HCT116 (cell line): ENCODE results near the gene ARMC12. TPM values are rescaled to one million over a fixed set of nuclear protein-coding genes. Genes with fewer than 3 reads are reported as not detected.

Source experiments
- ATAC-seq: fragments of 200-7000 bp; cut with Tn5 transposase; 2 replicates; pipeline ENCODE4 v1.9.1; 2020; ENCODE audit warnings: mild to moderate bottlenecking, moderate library complexity
- BruUV-seq: library from RNA; stranded (reverse); fragments of 400-500 nt; replicated peaks from 2 replicates; lab custom pipeline; 2021; lab: Mats Ljungman, UMichigan
- CTCF ChIA-PET: fragments of 300-600 bp; sonication (Branson Sonifier 250); formaldehyde crosslinking; loops from one replicate; lab custom pipeline; 2021; ENCODE audit warnings: antibody characterized with exemption; lab: Charles Lee
- POLR2A ChIA-PET: fragments of 300-600, 350-600 bp; sonication (Branson Sonifier 250); formaldehyde crosslinking; loops from one replicate; lab custom pipeline; 2021; ENCODE audit warnings: antibody characterized with exemption; lab: Charles Lee
- RAD21 ChIA-PET, 2 experiments: fragments of 300-600 bp; sonication (Branson Sonifier 250); formaldehyde crosslinking; loops; one replicate each; lab custom pipeline; 2023; ENCODE audit warnings: low total read pairs in 2 of 2; ENCODE audit not compliant: uncharacterized antibody in 2 of 2, unreplicated experiment in 2 of 2, low non-redundant PET in 1 of 2; lab: Charles Lee
- DNase-seq: peaks from one replicate; pipeline ENCODE4 v3.0.0-alpha.2; 2010; ENCODE audit warnings: low read depth, low spot score
- H2AFZ ChIP-seq: fragments of 200-600 bp; shearing (Covaris generic), sonication (generic); 2 replicates; pipeline ENCODE4 v1.6.1; 2017; ENCODE audit warnings: low read depth, mixed run types, mixed read lengths, antibody characterized with exemption, low read length; ENCODE audit not compliant: poor library complexity, severe bottlenecking
- H3K27ac ChIP-seq: 2 replicates; pipeline ENCODE4 v1.5.1; 2012; ENCODE audit warnings: low read depth, low read length
- H3K27me3 ChIP-seq: fragments of 200-600 bp; sonication (generic); 2 replicates; pipeline ENCODE4 v1.6.1; 2016; ENCODE audit warnings: mixed run types, low read length, mixed read lengths; ENCODE audit not compliant: insufficient read depth
- H3K36me3 ChIP-seq, 2 experiments: fragments of 200-500 bp in 1 of 2; fragments of 200-600 bp in 1 of 2; sonication (Bioruptor generic) in 1 of 2; sonication (generic) in 1 of 2; 2 replicates each; pipeline versions ENCODE4 v1.5.1 to v1.6.1; 2014 to 2016; ENCODE audit warnings: low read length in 2 of 2, inconsistent platforms in 1 of 2, mixed read lengths in 1 of 2, mixed run types in 1 of 2; ENCODE audit not compliant: insufficient read depth in 2 of 2, control insufficient read depth in 1 of 2
- H3K4me1 ChIP-seq, 2 experiments: fragments of 200-600 bp in 1 of 2; sonication (generic) in 1 of 2; 2 replicates each; pipeline versions ENCODE4 v1.5.1 to v1.6.1; 2012 to 2017; ENCODE audit warnings: low read length in 2 of 2, inconsistent platforms in 1 of 2, mild to moderate bottlenecking in 1 of 2, mixed read lengths in 1 of 2, mixed run types in 1 of 2, moderate library complexity in 1 of 2; ENCODE audit not compliant: insufficient read depth in 2 of 2, control insufficient read depth in 1 of 2
- H3K4me2 ChIP-seq: fragments of 200-600 bp; sonication (generic); 2 replicates; pipeline ENCODE4 v1.6.1; 2017; ENCODE audit warnings: mixed run types, low read length, mixed read lengths
- H3K4me3 ChIP-seq, 2 experiments: fragments of 200-600 bp in 1 of 2; sonication (generic) in 1 of 2; replicated peaks in 1 of 2; 2 replicates each; pipeline ENCODE4 v1.5.1; 2011 to 2016; ENCODE audit warnings: low read length in 2 of 2, control low read depth in 1 of 2, low read depth in 1 of 2, mild to moderate bottlenecking in 1 of 2, mixed read lengths in 1 of 2, mixed run types in 1 of 2
- H3K79me2 ChIP-seq: fragments of 200-600 bp; sonication (generic); 2 replicates; pipeline ENCODE4 v1.6.1; 2017; ENCODE audit warnings: mild to moderate bottlenecking, mixed run types, low read length, moderate library complexity, mixed read lengths; ENCODE audit not compliant: insufficient read depth
- H3K9ac ChIP-seq: fragments of 200-600 bp; sonication (generic); 2 replicates; pipeline ENCODE4 v1.6.1; 2016; ENCODE audit warnings: low read length, mixed read lengths
- H3K9me2 ChIP-seq: fragments of 200-600 bp; sonication (generic), shearing (Covaris generic); 2 replicates; pipeline ENCODE4 v1.6.1; 2017; ENCODE audit warnings: mixed run types, mild to moderate bottlenecking, moderate library complexity; ENCODE audit not compliant: insufficient read depth
- H3K9me3 ChIP-seq, 2 experiments: fragments of 200-500 bp in 1 of 2; fragments of 200-600 bp in 1 of 2; sonication (Bioruptor generic) in 1 of 2; sonication (generic) in 1 of 2; 2 replicates each; pipeline ENCODE4 v1.6.1; 2014 to 2017; ENCODE audit warnings: low read length in 2 of 2, mixed read lengths in 2 of 2, inconsistent platforms in 1 of 2, low read depth in 1 of 2, mild to moderate bottlenecking in 1 of 2, mixed run types in 1 of 2, moderate library complexity in 1 of 2; ENCODE audit not compliant: control insufficient read depth in 1 of 2, insufficient read depth in 1 of 2
- H4K20me1 ChIP-seq: fragments of 200-600 bp; sonication (generic), shearing (Covaris generic); 2 replicates; pipeline ENCODE4 v1.6.1; 2017; ENCODE audit warnings: mixed run types, mild to moderate bottlenecking, moderate library complexity; ENCODE audit not compliant: insufficient read depth
- CTCF ChIP-seq, 3 experiments: fragments of 200-600 bp in 1 of 3; sonication (generic) in 1 of 3; IDR thresholded peaks in 2 of 3; conservative IDR thresholded peaks in 1 of 3; 2 replicates each; pipeline ENCODE4 v1.5.1; 2012 to 2017; ENCODE audit warnings: low read depth in 2 of 3, low read length in 2 of 3, antibody characterized with exemption in 1 of 3, borderline replicate concordance in 1 of 3, control low read depth in 1 of 3, mild to moderate bottlenecking in 1 of 3, mixed read lengths in 1 of 3, mixed run types in 1 of 3, moderate library complexity in 1 of 3; ENCODE audit not compliant: insufficient read depth in 1 of 3
- YY1 ChIP-seq: IDR thresholded peaks from 2 replicates; pipeline ENCODE4 v1.6.1; 2011; ENCODE audit warnings: low read length, low read depth, moderate library complexity, mild to moderate bottlenecking; ENCODE audit not compliant: insufficient replicate concordance; ENCODE audit errors: extremely low read depth
- ZBTB33 ChIP-seq: IDR thresholded peaks from 2 replicates; pipeline ENCODE4 v1.6.1; 2011; ENCODE audit warnings: mild to moderate bottlenecking, low read length, moderate library complexity; ENCODE audit not compliant: insufficient replicate concordance; ENCODE audit errors: extremely low read depth
- intact Hi-C: fragments of 100-400 bp; cut with micrococcal nuclease; formaldehyde crosslinking; loops from 2 replicates; pipeline ENCODE4 v1.10.0; 2022
- total RNA-seq: library from RNA; stranded (reverse); gene quantifications from one replicate; pipeline ENCODE4 v1.2.1, GENCODE V29; 2021; ENCODE audit not compliant: unreplicated experiment

ARMC12 gene
- total RNA-seq, 1 experiment from 2014 or later: 0.79 TPM

- H3K9ac ChIP-seq: no peak overlapping the region
- POLR2A ChIA-PET: interaction anchor here (1.3 kb wide), 1 partner anchor 153 kb away, joined by 3 read pairs; no protein-coding TSS in a partner anchor
- peak; percentile 73 for ATAC-seq
Observed at GRCh38 chr6:35737413-35738211, 780 bp downstream of the ARMC12 start.

More at GRCh38 chr6:35737413-35738211, 780 bp downstream of the ARMC12 start:
- intact Hi-C loops: loop anchor here (1.0 to 2.0 kb wide), 2 partner anchors 214 to 441 kb away; partner anchors contain the start of gene DEF6
- RAD21 ChIA-PET: interaction anchor here (1.0 to 2.5 kb wide), 3 partner anchors 154 to 214 kb away, joined by 3 to 20 read pairs (median 14); no protein-coding TSS in a partner anchor
- Histone ChIP-seq H3K4me3 (no peak overlapping the region), H3K9me2 (no peaks in the 10 kb centered on the region), H3K36me3 (no peaks in the 10 kb centered on the region), H3K9me3 (no peaks in the 10 kb centered on the region), H3K79me2 (no peaks in the 10 kb centered on the region), H3K27ac (no peak overlapping the region; the same call in 1 of the 2 replicates), H3K4me2 (no peak overlapping the region), H4K20me1 (no peaks in the 10 kb centered on the region), H3K4me1 (peaks cover 22 to 24% of the 10 kb centered on the region in 2 experiments), H2AFZ (peak overlapping the region; percentile 83)
- CTCF ChIA-PET: interaction anchor here (0.7 to 3.0 kb wide), 19 partner anchors 10 to 479 kb away, joined by 3 to 73 read pairs (median 6); partner anchors contain the start of gene DEF6
- no TSS peak for BruUV-seq
- TF ChIP-seq YY1: peak; percentile 69
- no peak for TF ChIP-seq ZBTB33
- TF ChIP-seq CTCF (IDR thresholded peaks at IDR 0.05 in 2 of 3, conservative IDR thresholded peaks at IDR 0.05 in 1 of 3; ENCODE audit: borderline replicate concordance in 1 of 3, insufficient read depth in 1 of 3, low read depth in 2 of 3, low read length in 2 of 3): peak in 2 of 3 experiments; percentile 71 to 84; a peak in 4 of 6 replicates
- TF ChIP-seq, all 23 proteins: peak for 2
- H3K27me3 ChIP-seq: no peaks in the 10 kb centered on the region
- peak; percentile 65 for DNase-seq
